ENCODE results near the gene KIF13A. TPM values are rescaled to one million over a fixed set of nuclear protein-coding genes. Genes with fewer than 3 reads are reported as not detected.

Gene KIF13A
- total and polyA plus RNA-seq, 9 of the 15 experiments (the other 6 are each of a cell fraction or from before 2014, with no cell fraction given) = 3.6 to 44.3 (median 29.7) TPM

- Histone ChIP-seq H3K4me1 (replicated peaks in 1 of 2; ENCODE audit: control insufficient read depth in 2 of 2, insufficient read depth in 2 of 2, low read length in 2 of 2) (peaks cover 18 to 31% of the 10 kb centered on the region in 2 experiments; a peak in 4 of 5 replicates), H3K9ac (ENCODE audit: insufficient read depth in 1 of 2, low read depth in 2 of 2, low read length in 2 of 2) (peak overlapping the region in 1 of 2 experiments; percentile 66; a peak in 1 of 4 replicates), H3K27ac (ENCODE audit: extremely low read depth, low read depth, low read length) (no peak overlapping the region), H3K4me3 (peak overlapping the region; percentile 5; the same call in 1 of the 2 replicates), H2AFZ (ENCODE audit: low read depth, low read length) (no peak overlapping the region), H3K36me3 (ENCODE audit: control insufficient read depth, insufficient read depth, low read length) (peaks cover 23% of the 10 kb centered on the region; the same call in 1 of the 3 replicates), H3K27me3 (ENCODE audit: control insufficient read depth in 2 of 2, insufficient read depth in 2 of 2, low read length in 2 of 2) (no peaks in the 10 kb centered on the region), H3K9me3 (replicated peaks; ENCODE audit: control insufficient read depth, insufficient read depth, low read depth, low read length) (no peaks in the 10 kb centered on the region), H3K4me2 (ENCODE audit: insufficient read depth, low read length) (peak overlapping the region; percentile 85), H3K79me2 (ENCODE audit: control insufficient read depth, insufficient read depth, low read length) (peaks cover 73% of the 10 kb centered on the region), H3K9me1 (ENCODE audit: control insufficient read depth, insufficient read depth, low read length) (no peaks in the 10 kb centered on the region), H4K20me1 (replicated peaks; ENCODE audit: control insufficient read depth, insufficient read depth, low read length) (no peaks in the 10 kb centered on the region)
- TF ChIP-seq VEZF1 (CRISPR knock-in tag; IDR thresholded peaks at IDR 0.05) (0 out of 2 replicates have a peak, but pooled peaks have one; percentile 23), NR2C1 (IDR thresholded peaks at IDR 0.05) (no peak), NR2C1 (tag; IDR thresholded peaks at IDR 0.05) (peak; percentile 38), RBBP5 (IDR thresholded peaks at IDR 0.05; ENCODE audit: borderline replicate concordance, insufficient read depth, low read length, poor library complexity, severe bottlenecking) (peak; percentile 37), MEIS2 (IDR thresholded peaks at IDR 0.05; ENCODE audit: partially characterized antibody) (peak; percentile 64), CBFA2T3 (IDR thresholded peaks at IDR 0.05) (0 out of 2 replicates have a peak, but pooled peaks have one; percentile 7), ZNF316 (IDR thresholded peaks at IDR 0.05) (no peak), MEF2D (tag; conservative IDR thresholded peaks at IDR 0.05; ENCODE audit: low read depth) (0 out of 2 replicates have a peak, but pooled peaks have one; percentile 19), COPS2 (conservative IDR thresholded peaks at IDR 0.05) (no peak), SUPT5H (IDR thresholded peaks at IDR 0.05) (no peak), PBX2 (CRISPR knock-in tag; IDR thresholded peaks at IDR 0.05; ENCODE audit: low read depth) (no peak), PBX2 (tag; conservative IDR thresholded peaks at IDR 0.05; ENCODE audit: low read depth) (peak; percentile 60), KDM1A (IDR thresholded peaks at IDR 0.05) (peak; percentile 9 to 46; a peak in 1 of 4 replicates)
- FAIRE-seq (no peak), DNase-seq (ENCODE audit: extremely low read depth in 1 of 4, low spot score in 3 of 4) (no peak), ATAC-seq (no peak)
- intact Hi-C loops (cut with micrococcal nuclease) = loop anchor here (5.0 to 10.0 kb wide), 4 partner anchors 78 to 280 kb away; partner anchors contain the start of gene NUP153
- 7% methylated on average over 11 of the region's 11 CpGs for WGBS (ENCODE audit: insufficient coverage, low coverage, missing lambda C conversion rate)
- CTCF ChIA-PET (ENCODE audit: low intra/inter-chr PET ratio) = no interaction called here
- in situ Hi-C loops (cut with MboI) = no loop called here
- no TSS peak for BruUV-seq (replicated peaks)
- POLR2A ChIA-PET = interaction anchor here (0.6 to 4.4 kb wide), 10 partner anchors 10 to 142 kb away, joined by 3 to 22 read pairs (median 4); no protein-coding TSS in a partner anchor
These were observed 2.4 kb downstream of the KIF13A start for GRCh38 chr6:17984812-17985670.
